Stimulated activated CD8-positive, alpha-beta memory T cell treated with anti-CD3 and anti-CD28 coated beads, Interleukin-12 subunit alpha, Interleukin-12 subunit beta, amount 100 ng/mL, for 1 hour (primary cell): ENCODE data around the gene LSM2.
"Not testable (repeated sequence)": the region's sequence is repeated elsewhere in the genome, so short reads cannot be mapped to it uniquely, and the experiment has no call there.

Experiments used
- DNase-seq: peaks from one replicate; pipeline ENCODE4 v3.0.0-alpha.2; 2020; ENCODE audit warnings: low read depth

Gene LSM2

GRCh38 chr6:31827286-31828079 is 20.7 kb upstream of the LSM2 start, which contains the start of gene HSPA1B:
HSPA1B (plus strand) TSS chr6:31827738; CDS start chr6:31827951, 213 bp downstream.
- peak; percentile 83 for DNase-seq

- DNase-seq = no peak
Observed at GRCh38 chr6:31826793-31827285, 20.1 kb upstream of the LSM2 start.

GRCh38 chr6:31825553-31825952 is 18.8 kb upstream of the LSM2 start:
- no peak for DNase-seq

- not testable (repeated sequence) for DNase-seq
Observed at GRCh38 chr6:31823592-31824196, 16.9 kb upstream of the LSM2 start.

GRCh38 chr6:31822036-31822821 is 15.5 kb upstream of the LSM2 start:
- no peak for DNase-seq

- DNase-seq = no peak
Observed at GRCh38 chr6:31821301-31822035, 14.7 kb upstream of the LSM2 start.

- not testable (repeated sequence) for DNase-seq
Observed at GRCh38 chr6:31820399-31820798, 13.6 kb upstream of the LSM2 start.

- DNase-seq = no peak
Observed at GRCh38 chr6:31819871-31820299, 13.1 kb upstream of the LSM2 start.

- DNase-seq = not testable (repeated sequence)
Observed at GRCh38 chr6:31817929-31818511, 11.3 kb upstream of the LSM2 start.

GRCh38 chr6:31817133-31817928 is 10.6 kb upstream of the LSM2 start:
- not testable (repeated sequence) for DNase-seq

- DNase-seq = peak; percentile 50
Observed at GRCh38 chr6:31815025-31815838, 8.5 kb upstream of the LSM2 start, which contains the start of the genes HSPA1A and HSPA1L. HSPA1A (plus strand) TSS chr6:31815543; CDS start chr6:31815757, 214 bp downstream. HSPA1L (minus strand) TSS chr6:31815283; CDS start chr6:31811972, 3,311 bp downstream.

- no peak for DNase-seq
Observed at GRCh38 chr6:31814677-31815024, 7.9 kb upstream of the LSM2 start.

- DNase-seq = no peak
Observed at GRCh38 chr6:31813465-31813849, 6.7 kb upstream of the LSM2 start.

GRCh38 chr6:31811645-31812044 is 4.9 kb upstream of the LSM2 start:
- no peak for DNase-seq

- DNase-seq = not testable (repeated sequence)
Observed at GRCh38 chr6:31808599-31808998, 1.8 kb upstream of the LSM2 start.

GRCh38 chr6:31805939-31806469 is 762 bp downstream of the LSM2 start:
- no peak for DNase-seq

GRCh38 chr6:31801031-31801927 is 5.5 kb downstream of the LSM2 start:
- not testable (repeated sequence) for DNase-seq

- no peak for DNase-seq
Observed at GRCh38 chr6:31799781-31800180, 7.0 kb downstream of the LSM2 start.
